ENCODE data around the gene ADAP2. TPM values are rescaled to one million over a fixed set of nuclear protein-coding genes. Genes with fewer than 3 reads are reported as not detected.

Gene ADAP2
- total and polyA plus RNA-seq, 2 of the 8 experiments (the other 6 are each of a cell fraction or from before 2014, with no cell fraction given), result 0.76 to 1.1 TPM

GRCh38 chr17:30992551-30992950 is 70.8 kb downstream of the ADAP2 start:
- Histone ChIP-seq H3K9ac (replicated peaks in 1 of 4; ENCODE audit: extremely low read depth in 1 of 4, low read depth in 3 of 4, low read length in 3 of 4) (no peak overlapping the region), H3K14ac (ENCODE audit: insufficient read length) (no peak overlapping the region), H3K4me2 (ENCODE audit: insufficient read depth in 1 of 2, low read depth in 2 of 2, low read length in 2 of 2) (no peak overlapping the region), H2AK5ac (ENCODE audit: low read depth, low read length) (no peak overlapping the region), H2BK120ac (replicated peaks; ENCODE audit: low read depth, low read length) (no peak overlapping the region), H2BK20ac (ENCODE audit: low read length) (no peak overlapping the region), H3K4me1 (replicated peaks in 1 of 4; ENCODE audit: control insufficient read depth in 3 of 4, insufficient read depth in 4 of 4, low read length in 3 of 4) (no peaks in the 10 kb centered on the region), H4K5ac (ENCODE audit: insufficient read length, low read depth, low read length) (no peak overlapping the region), H2AFZ (ENCODE audit: low read length) (no peak overlapping the region), H3K4ac (replicated peaks; ENCODE audit: insufficient read length, low read depth, low read length) (no peak overlapping the region), H3K79me2 (ENCODE audit: control insufficient read depth in 1 of 2, insufficient read depth in 2 of 2, low read length in 2 of 2) (no peaks in the 10 kb centered on the region), H3K27me3 (replicated peaks in 1 of 4; ENCODE audit: control insufficient read depth in 3 of 4, extremely low read depth in 1 of 4, insufficient read depth in 3 of 4, low read length in 3 of 4) (no peaks in the 10 kb centered on the region), H3K27ac (ENCODE audit: low read depth, low read length) (no peak overlapping the region), H3K9me3 (ENCODE audit: insufficient read depth in 2 of 2, low read depth in 1 of 2, low read length in 1 of 2) (no peaks in the 10 kb centered on the region), H2BK5ac (ENCODE audit: low read depth, low read length) (no peak overlapping the region), H2BK12ac (ENCODE audit: low read depth, low read length) (no peak overlapping the region), H3K23ac (ENCODE audit: insufficient read length) (no peak overlapping the region), H3K36me3 (ENCODE audit: control insufficient read depth in 2 of 4, insufficient read depth in 4 of 4, low read length in 3 of 4) (peaks cover 0 to under 1% (median 0%) of the 10 kb centered on the region in 4 experiments; a peak in 1 of 8 replicates), H3K79me1 (ENCODE audit: low read depth, low read length) (no peaks in the 10 kb centered on the region), H3K18ac (ENCODE audit: extremely low read depth, low read length) (no peak overlapping the region), H3K23me2 (ENCODE audit: low read depth, low read length) (no peaks in the 10 kb centered on the region), H4K20me1 (replicated peaks in 1 of 2; ENCODE audit: control insufficient read depth in 1 of 2, insufficient read depth in 2 of 2, low read length in 2 of 2) (peaks cover 0 to 1% of the 10 kb centered on the region in 2 experiments), H3K56ac (replicated peaks; ENCODE audit: insufficient read length, low read depth, low read length) (no peak overlapping the region), H2BK15ac (ENCODE audit: low read length) (no peak overlapping the region), H4K8ac (ENCODE audit: extremely low read depth, insufficient read depth, low read length) (no peak overlapping the region), H3K4me3 (ENCODE audit: extremely low read depth in 1 of 4, insufficient read depth in 2 of 4, low read depth in 3 of 4, low read length in 4 of 4) (no peak overlapping the region), H4K91ac (replicated peaks; ENCODE audit: insufficient read length, low read length) (no peak overlapping the region)
- TF ChIP-seq RAD21 (IDR thresholded peaks at IDR 0.05 in 1 of 2, conservative IDR thresholded peaks at IDR 0.05 in 1 of 2; ENCODE audit: low read depth in 2 of 2, low read length in 2 of 2) (peak in 1 of 2 experiments; percentile 49; a peak in 3 of 4 replicates), CTCF (IDR thresholded peaks at IDR 0.05; ENCODE audit: control extremely low read depth in 1 of 3, insufficient read depth in 1 of 3, low read depth in 1 of 3, low read length in 3 of 3) (peak; percentile 18 to 45 (median 42)), POLR2AphosphoS5 (IDR thresholded peaks at IDR 0.05; ENCODE audit: low read depth, low read length) (no peak), CBX5 (IDR thresholded peaks at IDR 0.05; ENCODE audit: low read depth, low read length) (no peak), RNF2 (IDR thresholded peaks at IDR 0.05; ENCODE audit: borderline replicate concordance, low read depth, low read length, missing control alignments, poor library complexity, severe bottlenecking) (no peak), NRF1 (IDR thresholded peaks at IDR 0.05; ENCODE audit: low read depth, low read length) (no peak), POLR2A (IDR thresholded peaks at IDR 0.05; ENCODE audit: control extremely low read depth in 1 of 2, low read depth in 2 of 2, low read length in 2 of 2) (no peak), CHD1 (IDR thresholded peaks at IDR 0.05; ENCODE audit: low read depth, low read length) (no peak)
- POLR2A ChIA-PET (ENCODE audit: partially characterized antibody), result no interaction called here
- WGBS, 2 experiments (ENCODE audit: extremely low coverage in 1 of 2, insufficient coverage in 1 of 2, insufficient read length in 1 of 2, insufficient replicate concordance in 2 of 2, low coverage in 1 of 2, low lambda C conversion rate in 2 of 2, missing lambda C conversion rate in 1 of 2), result 87% methylated on average over 3 of the region's 3 CpGs; no CpG with 5 or more reads in 1 of the 2 experiments
- DNase-seq (ENCODE audit: low read depth in 1 of 2, low spot score in 2 of 2) (no peak), FAIRE-seq (no peak)
- CTCF ChIA-PET (ENCODE audit: partially characterized antibody), result interaction anchor here (0.7 to 1.0 kb wide), 2 partner anchors 145 to 225 kb away, joined by 3 read pairs; no protein-coding TSS in a partner anchor

Measured in H1 (cell line).